SH-SY5Y (cell line): ENCODE data around the gene C1QL2.

Experiments used
- GATA2 ChIP-seq: IDR thresholded peaks from 2 replicates; pipeline ENCODE4 v1.6.1; 2011; ENCODE audit warnings: mild to moderate bottlenecking, low read depth, low read length
- GATA3 ChIP-seq: IDR thresholded peaks from 2 replicates; pipeline ENCODE4 v1.6.1; 2011; ENCODE audit warnings: low read depth, mild to moderate bottlenecking, low read length, moderate library complexity

DNA sequence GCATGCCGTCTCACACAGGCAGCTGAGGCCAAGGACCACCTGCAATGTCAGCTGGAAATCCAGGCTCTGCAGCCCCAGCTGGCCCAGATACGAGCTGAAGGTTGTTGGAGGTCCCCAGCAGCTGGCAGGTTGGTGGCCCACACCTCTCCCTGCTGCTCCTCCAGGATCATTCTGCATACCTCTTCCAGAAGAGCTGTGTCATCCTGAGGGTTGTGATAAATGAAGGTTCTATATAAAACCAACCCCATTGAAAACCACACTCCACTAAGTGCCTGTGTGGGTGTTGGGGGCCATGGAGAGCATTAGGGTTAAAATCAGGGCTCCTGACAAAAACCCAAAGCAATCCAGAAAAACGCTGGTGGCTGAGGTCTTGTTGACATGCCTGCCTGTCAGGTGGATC is 50.4 kb downstream of the C1QL2 start:
- TF ChIP-seq GATA3 (no peak), GATA2 (no peak)
